GM23338 (cell line): ENCODE measurements around the gene RPS15. TPM values are rescaled to one million over a fixed set of nuclear protein-coding genes. Genes with fewer than 3 reads are reported as not detected.
A peak's percentile ranks its signal among the peaks of the same experiment; 100 is the strongest.

Source experiments
- ATAC-seq: fragments of 200-7000 bp; cut with Tn5 transposase; 3 replicates; pipeline ENCODE4 v1.9.1; 2020
- DNase-seq: peaks from one replicate; pipeline ENCODE4 v3.0.0-alpha.2; 2015; ENCODE audit warnings: low spot score
- H2AFZ ChIP-seq: fragments of 200-600 bp; sonication (generic); 2 replicates; pipeline ENCODE4 v1.8.0; 2016; ENCODE audit warnings: antibody characterized with exemption, mild to moderate bottlenecking, moderate library complexity
- H3F3A ChIP-seq: fragments of 200-600 bp; sonication (generic); replicated peaks from 2 replicates; pipeline ENCODE4 v1.8.0; 2017; ENCODE audit warnings: antibody characterized with exemption, mixed run types, low read depth
- H3K27ac ChIP-seq: fragments of 200-600 bp; sonication (generic); 2 replicates; pipeline ENCODE4 v1.6.1; 2016; ENCODE audit warnings: low read depth
- H3K27me3 ChIP-seq: fragments of 200-600 bp; sonication (generic); 2 replicates; pipeline ENCODE4 v1.8.0; 2016; ENCODE audit warnings: mild to moderate bottlenecking, mixed run types, moderate library complexity; ENCODE audit not compliant: insufficient read depth
- H3K36me3 ChIP-seq: fragments of 200-600 bp; sonication (generic); 2 replicates; pipeline ENCODE4 v1.8.0; 2016; ENCODE audit warnings: mild to moderate bottlenecking; ENCODE audit not compliant: insufficient read depth
- H3K4me1 ChIP-seq: fragments of 200-600 bp; sonication (generic); 2 replicates; pipeline ENCODE4 v1.8.0; 2016; ENCODE audit warnings: mild to moderate bottlenecking, moderate library complexity; ENCODE audit not compliant: insufficient read depth
- H3K4me2 ChIP-seq: fragments of 200-600 bp; sonication (generic); 2 replicates; pipeline ENCODE4 v1.7.1; 2017; ENCODE audit warnings: mixed run types
- H3K4me3 ChIP-seq: fragments of 200-600 bp; sonication (generic); 2 replicates; pipeline ENCODE4 v1.6.1; 2016; ENCODE audit warnings: mixed run types
- H3K79me2 ChIP-seq: fragments of 200-600 bp; sonication (generic); replicated peaks from 2 replicates; pipeline ENCODE4 v1.8.0; 2017; ENCODE audit warnings: mild to moderate bottlenecking; ENCODE audit not compliant: insufficient read depth
- H3K9me2 ChIP-seq: fragments of 200-600 bp; sonication (generic); 2 replicates; pipeline ENCODE4 v1.8.0; 2017; ENCODE audit not compliant: insufficient read depth
- H4K20me1 ChIP-seq: fragments of 200-600 bp; sonication (generic); replicated peaks from 2 replicates; pipeline ENCODE4 v1.8.0; 2017; ENCODE audit warnings: mild to moderate bottlenecking; ENCODE audit not compliant: insufficient read depth
- H3K27ac Mint-ChIP-seq: 2 replicates; pipeline ENCODE4 v1.8.0; 2020; ENCODE audit warnings: inconsistent platforms, mild to moderate bottlenecking, moderate library complexity, mixed read lengths
- H3K27me3 Mint-ChIP-seq: 3 replicates; pipeline ENCODE4 v1.8.0; 2022; ENCODE audit warnings: low read depth, mild to moderate bottlenecking, moderate library complexity, mixed read lengths, inconsistent platforms; ENCODE audit not compliant: insufficient read depth, poor library complexity
- H3K36me3 Mint-ChIP-seq: 3 replicates; pipeline ENCODE4 v1.8.0; 2021; ENCODE audit warnings: low read depth, mild to moderate bottlenecking, inconsistent platforms, moderate library complexity, mixed read lengths
- H3K4me1 Mint-ChIP-seq: 3 replicates; pipeline ENCODE4 v1.8.0; 2020; ENCODE audit warnings: mild to moderate bottlenecking, inconsistent platforms, mixed read lengths
- H3K4me3 Mint-ChIP-seq: 3 replicates; pipeline ENCODE4 v1.8.0; 2021; ENCODE audit warnings: moderate library complexity, mild to moderate bottlenecking, inconsistent platforms, mixed read lengths
- H3K9me3 Mint-ChIP-seq: 3 replicates; pipeline ENCODE4 v1.8.0; 2020; ENCODE audit warnings: moderate library complexity, mild to moderate bottlenecking, inconsistent platforms, mixed read lengths
- CREB1 ChIP-seq: fragments of 250-450 bp; sonication (Bioruptor Pico); IDR thresholded peaks from 2 replicates; pipeline ENCODE4 v1.5.0; 2020; ENCODE audit warnings: low read depth, mild to moderate bottlenecking, moderate library complexity
- CTCF ChIP-seq, 2 experiments: fragments of 200-600 bp in 1 of 2; sonication (generic) in 1 of 2; conservative IDR thresholded peaks; 2 replicates each; pipeline versions ENCODE4 v1.5.1 to v1.6.1; 2016 to 2017; ENCODE audit warnings: antibody characterized with exemption in 2 of 2, low read depth in 2 of 2, mild to moderate bottlenecking in 2 of 2, moderate library complexity in 1 of 2
- ETS1 ChIP-seq: IDR thresholded peaks from 2 replicates; pipeline ENCODE4 v1.6.1; 2016; ENCODE audit warnings: antibody characterized with exemption
- EZH2 ChIP-seq: fragments of 200-600 bp; sonication (generic); IDR thresholded peaks from one replicate; pipeline ENCODE4 v1.8.0; 2017; ENCODE audit warnings: antibody characterized with exemption, mild to moderate bottlenecking, low read depth; ENCODE audit not compliant: unreplicated experiment
- EZH2phosphoT487 ChIP-seq: fragments of 200-600 bp; sonication (generic); IDR thresholded peaks from one replicate; pipeline ENCODE4 v1.8.1; 2018; ENCODE audit warnings: antibody characterized with exemption; ENCODE audit not compliant: unreplicated experiment
- JUNB ChIP-seq: IDR thresholded peaks from one replicate; pipeline ENCODE4 v1.6.1; 2016; ENCODE audit warnings: antibody characterized with exemption; ENCODE audit not compliant: unreplicated experiment
- NANOG ChIP-seq: IDR thresholded peaks from 2 replicates; pipeline ENCODE4 v1.6.1; 2016; ENCODE audit warnings: antibody characterized with exemption, borderline replicate concordance
- POLR2AphosphoS5 ChIP-seq: IDR thresholded peaks from 2 replicates; pipeline ENCODE4 v1.6.1; 2016; ENCODE audit warnings: antibody characterized with exemption, low read depth
- STAT1 ChIP-seq: IDR thresholded peaks from one replicate; pipeline ENCODE4 v1.6.1; 2016; ENCODE audit warnings: antibody characterized with exemption; ENCODE audit not compliant: unreplicated experiment
- ZNF114 ChIP-seq: fragments of 250-450 bp; sonication (Bioruptor Pico); IDR thresholded peaks from 2 replicates; pipeline ENCODE4 v1.5.0; 2020; ENCODE audit warnings: mild to moderate bottlenecking, moderate library complexity
- ZNF331 ChIP-seq: fragments of 250-450 bp; sonication (Bioruptor Pico); IDR thresholded peaks from 2 replicates; pipeline ENCODE4 v1.5.0; 2020; ENCODE audit warnings: low read depth, mild to moderate bottlenecking, moderate library complexity
- polyA plus RNA-seq: library from polyadenylated mRNA; unstranded; fragments of >200 nt; fragmentation: Nextera tagmentation; extraction: Ambion mirVana; gene quantifications from 2 replicates; pipeline ENCODE4 v1.2.1, GENCODE V29; 2016
- total RNA-seq: library from RNA; depleted of rRNA; stranded (reverse); fragments of >200 nt; shearing (Covaris generic); gene quantifications from 2 replicates; pipeline ENCODE4 v1.2.3, GENCODE V29; 2014
- TF ChIP-seq, protein P1 (sequence below): IDR thresholded peaks from one replicate; pipeline ENCODE4 v1.6.1; 2018; ENCODE audit warnings: antibody characterized with exemption; ENCODE audit not compliant: unreplicated experiment
- TF ChIP-seq, protein P2 (sequence below): fragments of 250-450 bp; sonication (Bioruptor Pico); IDR thresholded peaks from 2 replicates; pipeline ENCODE4 v1.5.0; 2020; ENCODE audit warnings: mild to moderate bottlenecking, moderate library complexity

RPS15 gene
- total and polyA plus RNA-seq, 2 experiments from 2014 or later: 2,953 to 3,861 TPM

DNA sequence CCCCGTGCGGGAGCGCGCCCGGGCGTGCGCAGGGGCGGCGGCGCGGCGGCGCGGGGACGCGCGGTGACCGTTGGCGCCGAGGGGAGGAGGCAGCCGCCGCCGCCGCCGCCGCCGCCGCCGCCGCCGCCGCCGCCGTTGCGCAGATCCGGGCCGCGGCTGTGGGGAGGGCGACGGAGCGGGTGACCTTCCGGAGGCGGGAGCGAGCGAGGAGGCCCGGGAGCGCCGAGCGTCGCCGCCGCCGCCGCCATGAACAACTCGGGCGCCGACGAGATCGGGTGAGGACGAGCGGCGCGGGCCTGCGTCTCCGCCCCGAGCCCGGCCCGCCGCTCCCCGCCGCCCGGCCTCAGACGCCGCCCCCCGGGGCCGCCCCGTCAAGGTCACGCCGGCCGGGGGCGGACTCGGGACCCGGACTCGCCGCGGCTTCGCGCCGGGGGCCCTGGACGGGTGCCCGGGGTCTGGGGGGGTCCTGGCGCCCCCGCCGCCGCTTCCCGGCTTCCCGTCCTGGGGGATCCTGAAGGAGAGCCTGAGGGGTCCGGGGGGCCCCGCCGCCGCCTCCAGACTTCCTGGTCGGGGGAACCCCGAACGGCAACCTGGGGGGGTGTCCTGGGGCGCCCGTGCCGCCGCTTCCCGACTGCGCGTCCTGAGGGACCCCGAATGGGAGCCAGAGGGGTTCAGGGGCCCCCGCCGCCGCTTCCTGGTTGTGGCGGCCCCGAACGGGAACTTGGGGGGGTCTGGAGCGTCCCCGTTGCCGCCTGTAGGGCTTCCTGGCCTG, 30.5 kb upstream of the RPS15 start, which contains the start of gene DAZAP1:
TSS of gene DAZAP1 (plus strand) at position 59 of the 772 bp plus-strand sequence. CDS start at position 247, 188 bp downstream.
- Histone ChIP-seq H3K4me3 (peak within 1 kb of the TSS; percentile 96), H2AFZ (peak within 1 kb of the TSS; percentile 33; the same call in 1 of the 2 replicates), H3F3A (peaks cover 6% of the 10 kb centered on the region; the same call in 1 of the 2 replicates), H3K27ac (peak within 1 kb of the TSS; percentile 59; the same call in 1 of the 2 replicates), H3K4me2 (peak within 1 kb of the TSS; percentile 96), H3K79me2 (peaks cover 49% of the 10 kb centered on the region), H3K4me1 (peaks cover 10% of the 10 kb centered on the region; the same call in 1 of the 2 replicates), H4K20me1 (peaks cover 42% of the 10 kb centered on the region), H3K27me3 (no peaks in the 10 kb centered on the region), H3K36me3 (no peaks in the 10 kb centered on the region), H3K9me2 (no peaks in the 10 kb centered on the region)
- no peak for DNase-seq
- Mint-ChIP-seq H3K27ac (peak within 1 kb of the TSS; percentile 82; the same call in 1 of the 2 replicates), H3K4me3 (peak within 1 kb of the TSS; percentile 95), H3K27me3 (peaks cover 23% of the 10 kb centered on the region), H3K9me3 (no peaks in the 10 kb centered on the region), H3K36me3 (peaks cover 25% of the 10 kb centered on the region), H3K4me1 (peaks cover 40% of the 10 kb centered on the region)
- ATAC-seq: no peak
- TF ChIP-seq ZNF331 (no peak), ZNF114 (CRISPR knock-in tag) (no peak), CTCF (conservative IDR thresholded peaks at IDR 0.05; ENCODE audit: low read depth in 2 of 2) (no peak), POLR2AphosphoS5 (no peak), NANOG (no peak), CREB1 (CRISPR knock-in tag) (no peak), EZH2 (no peak), ETS1 (no peak), STAT1 (no peak), EZH2phosphoT487 (no peak), JUNB (no peak)
- TF ChIP-seq, protein P1, sequence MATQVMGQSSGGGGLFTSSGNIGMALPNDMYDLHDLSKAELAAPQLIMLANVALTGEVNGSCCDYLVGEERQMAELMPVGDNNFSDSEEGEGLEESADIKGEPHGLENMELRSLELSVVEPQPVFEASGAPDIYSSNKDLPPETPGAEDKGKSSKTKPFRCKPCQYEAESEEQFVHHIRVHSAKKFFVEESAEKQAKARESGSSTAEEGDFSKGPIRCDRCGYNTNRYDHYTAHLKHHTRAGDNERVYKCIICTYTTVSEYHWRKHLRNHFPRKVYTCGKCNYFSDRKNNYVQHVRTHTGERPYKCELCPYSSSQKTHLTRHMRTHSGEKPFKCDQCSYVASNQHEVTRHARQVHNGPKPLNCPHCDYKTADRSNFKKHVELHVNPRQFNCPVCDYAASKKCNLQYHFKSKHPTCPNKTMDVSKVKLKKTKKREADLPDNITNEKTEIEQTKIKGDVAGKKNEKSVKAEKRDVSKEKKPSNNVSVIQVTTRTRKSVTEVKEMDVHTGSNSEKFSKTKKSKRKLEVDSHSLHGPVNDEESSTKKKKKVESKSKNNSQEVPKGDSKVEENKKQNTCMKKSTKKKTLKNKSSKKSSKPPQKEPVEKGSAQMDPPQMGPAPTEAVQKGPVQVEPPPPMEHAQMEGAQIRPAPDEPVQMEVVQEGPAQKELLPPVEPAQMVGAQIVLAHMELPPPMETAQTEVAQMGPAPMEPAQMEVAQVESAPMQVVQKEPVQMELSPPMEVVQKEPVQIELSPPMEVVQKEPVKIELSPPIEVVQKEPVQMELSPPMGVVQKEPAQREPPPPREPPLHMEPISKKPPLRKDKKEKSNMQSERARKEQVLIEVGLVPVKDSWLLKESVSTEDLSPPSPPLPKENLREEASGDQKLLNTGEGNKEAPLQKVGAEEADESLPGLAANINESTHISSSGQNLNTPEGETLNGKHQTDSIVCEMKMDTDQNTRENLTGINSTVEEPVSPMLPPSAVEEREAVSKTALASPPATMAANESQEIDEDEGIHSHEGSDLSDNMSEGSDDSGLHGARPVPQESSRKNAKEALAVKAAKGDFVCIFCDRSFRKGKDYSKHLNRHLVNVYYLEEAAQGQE: no peak
- TF ChIP-seq, protein P2, sequence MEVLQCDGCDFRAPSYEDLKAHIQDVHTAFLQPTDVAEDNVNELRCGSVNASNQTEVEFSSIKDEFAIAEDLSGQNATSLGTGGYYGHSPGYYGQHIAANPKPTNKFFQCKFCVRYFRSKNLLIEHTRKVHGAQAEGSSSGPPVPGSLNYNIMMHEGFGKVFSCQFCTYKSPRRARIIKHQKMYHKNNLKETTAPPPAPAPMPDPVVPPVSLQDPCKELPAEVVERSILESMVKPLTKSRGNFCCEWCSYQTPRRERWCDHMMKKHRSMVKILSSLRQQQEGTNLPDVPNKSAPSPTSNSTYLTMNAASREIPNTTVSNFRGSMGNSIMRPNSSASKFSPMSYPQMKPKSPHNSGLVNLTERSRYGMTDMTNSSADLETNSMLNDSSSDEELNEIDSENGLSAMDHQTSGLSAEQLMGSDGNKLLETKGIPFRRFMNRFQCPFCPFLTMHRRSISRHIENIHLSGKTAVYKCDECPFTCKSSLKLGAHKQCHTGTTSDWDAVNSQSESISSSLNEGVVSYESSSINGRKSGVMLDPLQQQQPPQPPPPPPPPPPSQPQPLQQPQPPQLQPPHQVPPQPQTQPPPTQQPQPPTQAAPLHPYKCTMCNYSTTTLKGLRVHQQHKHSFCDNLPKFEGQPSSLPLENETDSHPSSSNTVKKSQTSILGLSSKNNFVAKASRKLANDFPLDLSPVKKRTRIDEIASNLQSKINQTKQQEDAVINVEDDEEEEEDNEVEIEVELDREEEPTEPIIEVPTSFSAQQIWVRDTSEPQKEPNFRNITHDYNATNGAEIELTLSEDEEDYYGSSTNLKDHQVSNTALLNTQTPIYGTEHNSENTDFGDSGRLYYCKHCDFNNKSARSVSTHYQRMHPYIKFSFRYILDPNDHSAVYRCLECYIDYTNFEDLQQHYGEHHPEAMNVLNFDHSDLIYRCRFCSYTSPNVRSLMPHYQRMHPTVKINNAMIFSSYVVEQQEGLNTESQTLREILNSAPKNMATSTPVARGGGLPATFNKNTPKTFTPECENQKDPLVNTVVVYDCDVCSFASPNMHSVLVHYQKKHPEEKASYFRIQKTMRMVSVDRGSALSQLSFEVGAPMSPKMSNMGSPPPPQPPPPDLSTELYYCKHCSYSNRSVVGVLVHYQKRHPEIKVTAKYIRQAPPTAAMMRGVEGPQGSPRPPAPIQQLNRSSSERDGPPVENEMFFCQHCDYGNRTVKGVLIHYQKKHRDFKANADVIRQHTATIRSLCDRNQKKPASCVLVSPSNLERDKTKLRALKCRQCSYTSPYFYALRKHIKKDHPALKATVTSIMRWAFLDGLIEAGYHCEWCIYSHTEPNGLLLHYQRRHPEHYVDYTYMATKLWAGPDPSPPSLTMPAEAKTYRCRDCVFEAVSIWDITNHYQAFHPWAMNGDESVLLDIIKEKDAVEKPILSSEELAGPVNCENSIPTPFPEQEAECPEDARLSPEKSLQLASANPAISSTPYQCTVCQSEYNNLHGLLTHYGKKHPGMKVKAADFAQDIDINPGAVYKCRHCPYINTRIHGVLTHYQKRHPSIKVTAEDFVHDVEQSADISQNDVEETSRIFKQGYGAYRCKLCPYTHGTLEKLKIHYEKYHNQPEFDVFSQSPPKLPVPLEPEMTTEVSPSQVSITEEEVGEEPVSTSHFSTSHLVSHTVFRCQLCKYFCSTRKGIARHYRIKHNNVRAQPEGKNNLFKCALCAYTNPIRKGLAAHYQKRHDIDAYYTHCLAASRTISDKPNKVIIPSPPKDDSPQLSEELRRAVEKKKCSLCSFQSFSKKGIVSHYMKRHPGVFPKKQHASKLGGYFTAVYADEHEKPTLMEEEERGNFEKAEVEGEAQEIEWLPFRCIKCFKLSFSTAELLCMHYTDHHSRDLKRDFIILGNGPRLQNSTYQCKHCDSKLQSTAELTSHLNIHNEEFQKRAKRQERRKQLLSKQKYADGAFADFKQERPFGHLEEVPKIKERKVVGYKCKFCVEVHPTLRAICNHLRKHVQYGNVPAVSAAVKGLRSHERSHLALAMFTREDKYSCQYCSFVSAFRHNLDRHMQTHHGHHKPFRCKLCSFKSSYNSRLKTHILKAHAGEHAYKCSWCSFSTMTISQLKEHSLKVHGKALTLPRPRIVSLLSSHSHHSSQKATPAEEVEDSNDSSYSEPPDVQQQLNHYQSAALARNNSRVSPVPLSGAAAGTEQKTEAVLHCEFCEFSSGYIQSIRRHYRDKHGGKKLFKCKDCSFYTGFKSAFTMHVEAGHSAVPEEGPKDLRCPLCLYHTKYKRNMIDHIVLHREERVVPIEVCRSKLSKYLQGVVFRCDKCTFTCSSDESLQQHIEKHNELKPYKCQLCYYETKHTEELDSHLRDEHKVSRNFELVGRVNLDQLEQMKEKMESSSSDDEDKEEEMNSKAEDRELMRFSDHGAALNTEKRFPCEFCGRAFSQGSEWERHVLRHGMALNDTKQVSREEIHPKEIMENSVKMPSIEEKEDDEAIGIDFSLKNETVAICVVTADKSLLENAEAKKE (CRISPR knock-in tag): no peak
